ENCODE measurements around the gene UNC13A.

DNA sequence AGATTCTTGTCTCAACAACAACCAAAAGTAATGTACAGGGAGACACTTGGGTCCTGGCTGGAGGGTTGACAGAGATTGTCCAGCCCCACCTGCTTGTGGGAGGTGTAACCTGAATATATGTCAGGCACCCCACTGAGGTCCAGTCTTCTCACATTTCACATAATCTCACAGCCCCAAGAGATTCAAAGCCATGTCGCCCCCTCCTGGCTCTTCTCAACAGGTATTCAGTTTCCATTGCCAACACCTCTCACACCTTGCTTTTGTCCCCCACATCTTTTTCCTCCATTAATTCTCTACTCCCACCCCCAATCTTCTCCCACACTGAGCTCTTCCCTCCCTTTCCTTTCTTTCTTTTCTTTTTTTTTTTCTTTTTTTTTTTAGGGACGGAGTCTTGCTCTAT is 11.2 kb downstream of the UNC13A start:
- TF ChIP-seq SMAD3 (CRISPR knock-in tag; IDR thresholded peaks at IDR 0.05) (no peak), ZNF556 (CRISPR knock-in tag; IDR thresholded peaks at IDR 0.05; ENCODE audit: borderline replicate concordance) (no peak), NFIC (IDR thresholded peaks at IDR 0.05; ENCODE audit: low read length) (no peak), POLR2AphosphoS2 (IDR thresholded peaks at IDR 0.05; ENCODE audit: low read depth, low read length) (no peak), STAT5B (CRISPR knock-in tag; IDR thresholded peaks at IDR 0.05) (no peak)
- TF ChIP-seq, protein P1, sequence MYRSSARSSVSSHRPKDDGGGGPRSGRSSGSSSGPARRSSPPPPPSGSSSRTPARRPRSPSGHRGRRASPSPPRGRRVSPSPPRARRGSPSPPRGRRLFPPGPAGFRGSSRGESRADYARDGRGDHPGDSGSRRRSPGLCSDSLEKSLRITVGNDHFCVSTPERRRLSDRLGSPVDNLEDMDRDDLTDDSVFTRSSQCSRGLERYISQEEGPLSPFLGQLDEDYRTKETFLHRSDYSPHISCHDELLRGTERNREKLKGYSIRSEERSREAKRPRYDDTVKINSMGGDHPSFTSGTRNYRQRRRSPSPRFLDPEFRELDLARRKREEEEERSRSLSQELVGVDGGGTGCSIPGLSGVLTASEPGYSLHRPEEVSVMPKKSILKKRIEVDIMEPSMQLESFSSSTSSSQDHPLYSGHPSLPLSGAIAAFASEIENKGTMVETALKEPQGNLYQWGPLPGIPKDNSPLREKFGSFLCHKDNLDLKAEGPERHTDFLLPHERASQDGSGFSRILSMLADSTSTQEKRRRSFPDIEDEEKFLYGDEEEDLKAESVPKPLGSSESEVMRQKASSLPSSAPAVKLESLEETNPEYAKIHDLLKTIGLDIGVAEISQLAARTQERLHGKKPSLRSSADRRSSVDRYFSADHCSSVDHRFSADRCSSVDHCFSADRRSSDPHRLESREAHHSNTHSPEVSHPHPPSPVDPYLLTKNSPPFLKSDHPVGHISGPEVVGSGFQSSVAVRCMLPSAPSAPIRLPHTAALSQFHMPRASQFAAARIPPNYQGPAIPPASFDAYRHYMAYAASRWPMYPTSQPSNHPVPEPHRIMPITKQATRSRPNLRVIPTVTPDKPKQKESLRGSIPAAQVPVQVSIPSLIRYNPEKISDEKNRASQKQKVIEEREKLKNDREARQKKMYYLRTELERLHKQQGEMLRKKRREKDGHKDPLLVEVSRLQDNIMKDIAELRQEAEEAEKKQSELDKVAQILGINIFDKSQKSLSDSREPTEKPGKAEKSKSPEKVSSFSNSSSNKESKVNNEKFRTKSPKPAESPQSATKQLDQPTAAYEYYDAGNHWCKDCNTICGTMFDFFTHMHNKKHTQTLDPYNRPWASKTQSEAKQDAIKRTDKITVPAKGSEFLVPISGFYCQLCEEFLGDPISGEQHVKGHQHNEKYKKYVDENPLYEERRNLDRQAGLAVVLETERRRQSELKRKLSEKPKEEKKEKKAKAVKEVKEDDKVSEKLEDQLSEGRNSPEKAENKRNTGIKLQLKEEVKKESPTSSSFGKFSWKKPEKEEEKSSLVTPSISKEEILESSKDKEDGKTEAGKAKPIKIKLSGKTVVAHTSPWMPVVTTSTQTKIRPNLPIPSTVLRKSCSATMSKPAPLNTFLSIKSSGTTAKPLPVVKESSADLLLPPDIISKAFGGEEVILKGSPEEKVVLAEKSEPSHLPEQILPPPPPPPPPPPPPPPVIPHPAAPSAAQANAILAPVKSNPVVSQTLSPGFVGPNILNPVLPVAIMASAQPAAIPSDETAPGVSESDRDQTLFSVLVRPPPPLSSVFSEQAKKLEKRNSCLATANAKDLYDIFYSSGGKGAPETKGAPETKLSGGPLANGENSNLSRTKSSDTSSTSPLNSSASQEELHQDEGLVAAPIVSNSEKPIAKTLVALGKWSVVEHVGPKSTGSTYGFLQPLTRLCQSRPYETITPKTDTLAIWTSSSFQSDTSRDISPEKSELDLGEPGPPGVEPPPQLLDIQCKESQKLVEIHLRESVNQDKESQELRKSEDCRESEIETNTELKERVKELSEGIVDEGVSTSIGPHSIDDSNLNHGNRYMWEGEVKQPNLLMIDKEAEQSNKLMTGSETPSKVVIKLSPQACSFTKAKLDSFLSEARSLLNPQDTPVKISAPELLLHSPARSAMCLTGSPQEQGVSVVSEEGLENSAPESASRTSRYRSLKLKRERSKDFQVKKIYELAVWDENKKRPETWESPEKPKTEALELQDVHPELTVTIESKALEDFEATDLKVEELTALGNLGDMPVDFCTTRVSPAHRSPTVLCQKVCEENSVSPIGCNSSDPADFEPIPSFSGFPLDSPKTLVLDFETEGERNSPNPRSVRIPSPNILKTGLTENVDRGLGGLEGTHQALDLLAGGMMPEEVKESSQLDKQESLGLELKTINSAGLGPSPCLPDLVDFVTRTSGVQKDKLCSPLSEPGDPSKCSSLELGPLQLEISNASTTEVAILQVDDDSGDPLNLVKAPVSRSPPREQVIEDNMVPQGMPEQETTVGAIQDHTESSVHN (CRISPR knock-in tag; IDR thresholded peaks at IDR 0.05) = no peak

Measured in HepG2 (cell line).